A549 (cell line): ENCODE measurements around the gene HINFP.

ENCODE experiments used
- HOXB13 ChIP-seq: fragments of 250-450 bp; sonication (Bioruptor Pico); IDR thresholded peaks from 2 replicates; pipeline ENCODE4 v1.5.0; 2020; ENCODE audit warnings: low read depth, mild to moderate bottlenecking, moderate library complexity
- SREBF2 ChIP-seq: fragments of 450-650 bp; IDR thresholded peaks from 2 replicates; pipeline ENCODE4 v1.6.1; 2014; ENCODE audit warnings: mild to moderate bottlenecking, moderate library complexity
- TF ChIP-seq, protein P1 (sequence below): fragments of 450-650 bp; IDR thresholded peaks from 2 replicates; pipeline ENCODE4 v1.6.1; 2014; ENCODE audit warnings: antibody characterized with exemption
- TF ChIP-seq, protein P2 (sequence below): fragments of >200 bp; sonication (Bioruptor Twin); formaldehyde crosslinking; IDR thresholded peaks from 3 replicates; pipeline ENCODE4 v1.5.1; 2016

DNA sequence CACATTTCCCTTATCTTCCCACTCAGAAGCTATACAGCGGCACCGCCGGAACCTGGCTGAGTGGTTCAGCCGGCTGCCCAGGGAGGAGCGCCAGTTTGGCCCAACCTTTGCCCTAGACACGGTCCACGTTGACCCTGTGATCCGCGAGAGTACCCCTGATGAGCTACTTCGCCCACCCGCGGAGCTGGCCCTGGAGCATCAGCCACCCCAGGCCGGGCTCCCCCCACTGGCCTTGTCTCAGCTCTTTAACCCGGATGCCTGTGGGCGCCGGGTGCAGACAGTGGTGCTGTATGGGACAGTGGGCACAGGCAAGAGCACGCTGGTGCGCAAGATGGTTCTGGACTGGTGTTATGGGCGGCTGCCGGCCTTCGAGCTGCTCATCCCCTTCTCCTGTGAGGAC is 52.1 kb downstream of the HINFP start:
- TF ChIP-seq, protein P1, sequence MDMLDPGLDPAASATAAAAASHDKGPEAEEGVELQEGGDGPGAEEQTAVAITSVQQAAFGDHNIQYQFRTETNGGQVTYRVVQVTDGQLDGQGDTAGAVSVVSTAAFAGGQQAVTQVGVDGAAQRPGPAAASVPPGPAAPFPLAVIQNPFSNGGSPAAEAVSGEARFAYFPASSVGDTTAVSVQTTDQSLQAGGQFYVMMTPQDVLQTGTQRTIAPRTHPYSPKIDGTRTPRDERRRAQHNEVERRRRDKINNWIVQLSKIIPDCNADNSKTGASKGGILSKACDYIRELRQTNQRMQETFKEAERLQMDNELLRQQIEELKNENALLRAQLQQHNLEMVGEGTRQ: no peak
- TF ChIP-seq HOXB13 (CRISPR knock-in tag) (no peak), SREBF2 (no peak)
- TF ChIP-seq, protein P2, sequence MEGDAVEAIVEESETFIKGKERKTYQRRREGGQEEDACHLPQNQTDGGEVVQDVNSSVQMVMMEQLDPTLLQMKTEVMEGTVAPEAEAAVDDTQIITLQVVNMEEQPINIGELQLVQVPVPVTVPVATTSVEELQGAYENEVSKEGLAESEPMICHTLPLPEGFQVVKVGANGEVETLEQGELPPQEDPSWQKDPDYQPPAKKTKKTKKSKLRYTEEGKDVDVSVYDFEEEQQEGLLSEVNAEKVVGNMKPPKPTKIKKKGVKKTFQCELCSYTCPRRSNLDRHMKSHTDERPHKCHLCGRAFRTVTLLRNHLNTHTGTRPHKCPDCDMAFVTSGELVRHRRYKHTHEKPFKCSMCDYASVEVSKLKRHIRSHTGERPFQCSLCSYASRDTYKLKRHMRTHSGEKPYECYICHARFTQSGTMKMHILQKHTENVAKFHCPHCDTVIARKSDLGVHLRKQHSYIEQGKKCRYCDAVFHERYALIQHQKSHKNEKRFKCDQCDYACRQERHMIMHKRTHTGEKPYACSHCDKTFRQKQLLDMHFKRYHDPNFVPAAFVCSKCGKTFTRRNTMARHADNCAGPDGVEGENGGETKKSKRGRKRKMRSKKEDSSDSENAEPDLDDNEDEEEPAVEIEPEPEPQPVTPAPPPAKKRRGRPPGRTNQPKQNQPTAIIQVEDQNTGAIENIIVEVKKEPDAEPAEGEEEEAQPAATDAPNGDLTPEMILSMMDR: no peak
